SK-N-SH treated with all-trans-retinoic acid at 6 μM for 48 hours (cell line): ENCODE measurements around the gene TRPC1.

Experiments
- ATAC-seq: fragments of 200-7000 bp; cut with Tn5 transposase; 3 replicates; pipeline ENCODE4 v1.9.1; 2020; ENCODE audit warnings: mild to moderate bottlenecking, moderate library complexity
- ARNTL ChIP-seq: fragments of 450-650 bp; formaldehyde crosslinking; IDR thresholded peaks from 2 replicates; pipeline ENCODE4 v1.5.0; 2020; ENCODE audit warnings: low read depth, mild to moderate bottlenecking, moderate library complexity, borderline replicate concordance
- BACH2 ChIP-seq: fragments of 250-450 bp; sonication (Bioruptor Pico); IDR thresholded peaks from 2 replicates; pipeline ENCODE4 v1.9.0; 2021; ENCODE audit warnings: mild to moderate bottlenecking, borderline replicate concordance
- CREB5 ChIP-seq: fragments of 250-450 bp; sonication (Bioruptor Pico); IDR thresholded peaks from 2 replicates; pipeline ENCODE4 v1.5.1; 2020; ENCODE audit warnings: low read depth, mild to moderate bottlenecking, moderate library complexity
- CSRNP3 ChIP-seq: fragments of 250-450 bp; sonication (Bioruptor Pico); IDR thresholded peaks from 2 replicates; pipeline ENCODE4 v1.5.1; 2021; ENCODE audit warnings: mild to moderate bottlenecking, moderate library complexity
- ESRRG ChIP-seq: fragments of 250-450 bp; sonication (Bioruptor Pico); IDR thresholded peaks from 2 replicates; pipeline ENCODE4 v1.6.1; 2021; ENCODE audit warnings: mild to moderate bottlenecking
- GLIS3 ChIP-seq: fragments of 250-450 bp; sonication (Bioruptor Pico); IDR thresholded peaks from 2 replicates; pipeline ENCODE4 v1.5.0; 2020; ENCODE audit warnings: mild to moderate bottlenecking, moderate library complexity
- ISL1 ChIP-seq: fragments of 250-450 bp; sonication (Bioruptor Pico); IDR thresholded peaks from 2 replicates; pipeline ENCODE4 v2.1.2; 2022; ENCODE audit warnings: mild to moderate bottlenecking, moderate library complexity
- OSR1 ChIP-seq: fragments of 250-450 bp; sonication (Bioruptor Pico); IDR thresholded peaks from 2 replicates; pipeline ENCODE4 v1.8.0; 2022; ENCODE audit warnings: moderate library complexity, mild to moderate bottlenecking, inconsistent platforms
- PATZ1 ChIP-seq: fragments of 250-450 bp; sonication (Bioruptor Pico); IDR thresholded peaks from 2 replicates; pipeline ENCODE4 v1.8.0; 2020; ENCODE audit warnings: mild to moderate bottlenecking, moderate library complexity, borderline replicate concordance
- POU6F1 ChIP-seq: fragments of 250-450 bp; sonication (Bioruptor Pico); IDR thresholded peaks from 2 replicates; pipeline ENCODE4 v1.8.0; 2021; ENCODE audit warnings: low read depth, mild to moderate bottlenecking, moderate library complexity, borderline replicate concordance
- PPARA ChIP-seq: fragments of 250-450 bp; sonication (Bioruptor Pico); IDR thresholded peaks from 2 replicates; pipeline ENCODE4 v1.5.0; 2020; ENCODE audit warnings: mild to moderate bottlenecking, borderline replicate concordance
- RARB ChIP-seq: fragments of 250-450 bp; sonication (Bioruptor Pico); IDR thresholded peaks from 2 replicates; pipeline ENCODE4 v1.8.0; 2021; ENCODE audit warnings: mild to moderate bottlenecking, moderate library complexity
- TCF4 ChIP-seq: fragments of 250-450 bp; sonication (Bioruptor Pico); IDR thresholded peaks from 2 replicates; pipeline ENCODE4 v1.8.0; 2021; ENCODE audit warnings: mild to moderate bottlenecking, moderate library complexity, borderline replicate concordance
- TOX ChIP-seq: fragments of 250-450 bp; sonication (Bioruptor Pico); IDR thresholded peaks from 2 replicates; pipeline ENCODE4 v1.8.0; 2021; ENCODE audit warnings: mild to moderate bottlenecking, moderate library complexity, borderline replicate concordance
- TSHZ2 ChIP-seq: fragments of 250-450 bp; sonication (Bioruptor Pico); IDR thresholded peaks from 2 replicates; pipeline ENCODE4 v1.5.0; 2020; ENCODE audit warnings: mild to moderate bottlenecking, moderate library complexity
- ZC3H10 ChIP-seq: fragments of 250-450 bp; sonication (Bioruptor Pico); IDR thresholded peaks from 2 replicates; pipeline ENCODE4 v1.5.1; 2021; ENCODE audit warnings: mild to moderate bottlenecking, moderate library complexity
- ZFP3 ChIP-seq: fragments of 250-450 bp; sonication (Bioruptor Pico); IDR thresholded peaks from 2 replicates; pipeline ENCODE4 v1.5.0; 2020; ENCODE audit warnings: mild to moderate bottlenecking, moderate library complexity
- ZFP30 ChIP-seq: fragments of 450-650 bp; formaldehyde crosslinking; IDR thresholded peaks from 2 replicates; pipeline ENCODE4 v1.5.0; 2022; ENCODE audit warnings: mild to moderate bottlenecking, moderate library complexity
- ZNF565 ChIP-seq: fragments of 450-650 bp; formaldehyde crosslinking; conservative IDR thresholded peaks from 2 replicates; pipeline ENCODE4 v1.5.0; 2020; ENCODE audit warnings: low read depth, mild to moderate bottlenecking, moderate library complexity
- ZNF70 ChIP-seq: fragments of 450-650 bp; formaldehyde crosslinking; IDR thresholded peaks from 2 replicates; pipeline ENCODE4 v1.5.0; 2020; ENCODE audit warnings: mild to moderate bottlenecking, moderate library complexity
- ZNF8 ChIP-seq: fragments of 450-650 bp; formaldehyde crosslinking; IDR thresholded peaks from 2 replicates; pipeline ENCODE4 v1.5.0; 2020; ENCODE audit warnings: mild to moderate bottlenecking, moderate library complexity

The TRPC1 gene

GRCh38 chr3:142809259-142809658 is 85.4 kb downstream of the TRPC1 start:
- no peak for ATAC-seq
- TF ChIP-seq POU6F1 (CRISPR knock-in tag) (no peak), ZC3H10 (CRISPR knock-in tag) (no peak), PATZ1 (CRISPR knock-in tag) (no peak), RARB (CRISPR knock-in tag) (no peak), ZFP3 (CRISPR knock-in tag) (no peak), BACH2 (no peak), ZNF70 (CRISPR knock-in tag) (no peak), ZNF8 (no peak), CREB5 (no peak), CSRNP3 (no peak), TOX (no peak), ZNF565 (CRISPR knock-in tag) (no peak), GLIS3 (CRISPR knock-in tag) (no peak), OSR1 (no peak), ARNTL (no peak), TCF4 (CRISPR knock-in tag) (no peak), ZFP30 (no peak), TSHZ2 (CRISPR knock-in tag) (no peak)

- TF ChIP-seq RARB (CRISPR knock-in tag) (no peak), ZNF565 (CRISPR knock-in tag) (no peak), OSR1 (no peak), ZNF8 (no peak), ARNTL (no peak), ZNF70 (CRISPR knock-in tag) (no peak), ESRRG (CRISPR knock-in tag) (no peak), POU6F1 (CRISPR knock-in tag) (no peak), PPARA (no peak), ZFP3 (CRISPR knock-in tag) (no peak)
- ATAC-seq: no peak
Measured at GRCh38 chr3:142815803-142816202, 92.0 kb downstream of the TRPC1 start.

- ATAC-seq: no peak
- no peak for TF ChIP-seq OSR1
- TF ChIP-seq PPARA: no peak
- TF ChIP-seq ISL1: no peak
- no peak for TF ChIP-seq ZFP30
- TF ChIP-seq ARNTL: no peak
- no peak for TF ChIP-seq ZFP3 (CRISPR knock-in tag)
- no peak for TF ChIP-seq ZNF565 (CRISPR knock-in tag)
- TF ChIP-seq ZNF70 (CRISPR knock-in tag): no peak
- no peak for TF ChIP-seq ZNF8
- TF ChIP-seq RARB (CRISPR knock-in tag): no peak
- TF ChIP-seq ESRRG (CRISPR knock-in tag): no peak
- no peak for TF ChIP-seq TOX
- TF ChIP-seq CSRNP3: no peak
- TF ChIP-seq CREB5: no peak
- TF ChIP-seq POU6F1 (CRISPR knock-in tag): no peak
Measured at GRCh38 chr3:142817356-142817755, 93.5 kb downstream of the TRPC1 start.
